HCEC 1CT (cell line): Measurements from ENCODE around the gene PROX1.
"Not testable (repeated sequence)": the region's sequence is repeated elsewhere in the genome, so short reads cannot be mapped to it uniquely, and the experiment has no call there.

Experiments
- DNase-seq: peaks from one replicate; pipeline ENCODE4 v3.0.0-alpha.2; 2017

PROX1 gene

GRCh38 chr1:214075305-214075998 lies 87.7 kb downstream of the PROX1 start:
- no peak for DNase-seq

- no peak for DNase-seq
Measured at GRCh38 chr1:214075999-214076707, 88.4 kb downstream of the PROX1 start.

- DNase-seq, result no peak
Measured at GRCh38 chr1:214076708-214077065, 88.9 kb downstream of the PROX1 start.

- DNase-seq, result no peak
Measured at GRCh38 chr1:214078950-214079349, 91.2 kb downstream of the PROX1 start.

GRCh38 chr1:214085325-214085724 lies 97.6 kb downstream of the PROX1 start:
- no peak for DNase-seq

GRCh38 chr1:214086945-214087344 lies 99.2 kb downstream of the PROX1 start:
- DNase-seq, result no peak

GRCh38 chr1:214089003-214089402 lies 101.2 kb downstream of the PROX1 start:
- DNase-seq, result not testable (repeated sequence)
